AML-193 (cell line): ENCODE measurements around the gene SRGAP1.
"Not testable (repeated sequence)": the region's sequence is repeated elsewhere in the genome, so short reads cannot be mapped to it uniquely, and the experiment has no call there.

Experiments used
- DNase-seq, 2 experiments: peaks; one replicate each; lab custom pipeline; 2025; lab: John Stamatoyannopoulos, UW

Gene SRGAP1

GRCh38 chr12:64007853-64008252, 163.4 kb downstream of the SRGAP1 start:
- DNase-seq, result no peak

GRCh38 chr12:64008596-64008995, 164.1 kb downstream of the SRGAP1 start:
- DNase-seq, result no peak

GRCh38 chr12:64009321-64010068, 165.0 kb downstream of the SRGAP1 start:
- no peak for DNase-seq

- no peak for DNase-seq
Observed at GRCh38 chr12:64010069-64010686, 165.7 kb downstream of the SRGAP1 start.

- no peak for DNase-seq
Observed at GRCh38 chr12:64016521-64016920, 172.0 kb downstream of the SRGAP1 start.

GRCh38 chr12:64018116-64018515, 173.6 kb downstream of the SRGAP1 start:
- DNase-seq, result not testable (repeated sequence)

- DNase-seq, result no peak
Observed at GRCh38 chr12:64018524-64018923, 174.0 kb downstream of the SRGAP1 start.

GRCh38 chr12:64019101-64019500, 174.6 kb downstream of the SRGAP1 start:
- DNase-seq, result no peak

- DNase-seq, result no peak
Observed at GRCh38 chr12:64019654-64020053, 175.2 kb downstream of the SRGAP1 start.

- no peak for DNase-seq
Observed at GRCh38 chr12:64025174-64025958, 180.9 kb downstream of the SRGAP1 start.

- DNase-seq, result no peak
Observed at GRCh38 chr12:64027311-64027710, 182.8 kb downstream of the SRGAP1 start.

- no peak for DNase-seq
Observed at GRCh38 chr12:64028541-64028940, 184.0 kb downstream of the SRGAP1 start.

GRCh38 chr12:64029013-64029857, 184.7 kb downstream of the SRGAP1 start:
- no peak for DNase-seq

- DNase-seq, result no peak
Observed at GRCh38 chr12:64030155-64030554, 185.7 kb downstream of the SRGAP1 start.

GRCh38 chr12:64034056-64034455, 189.6 kb downstream of the SRGAP1 start:
- DNase-seq, result not testable (repeated sequence)

GRCh38 chr12:64034901-64035576, 190.5 kb downstream of the SRGAP1 start:
- no peak for DNase-seq

- no peak for DNase-seq
Observed at GRCh38 chr12:64036414-64036813, 191.9 kb downstream of the SRGAP1 start.

GRCh38 chr12:64039281-64039871, 194.9 kb downstream of the SRGAP1 start:
- no peak for DNase-seq

- DNase-seq, result no peak
Observed at GRCh38 chr12:64042911-64043310, 198.4 kb downstream of the SRGAP1 start.

- no peak for DNase-seq
Observed at GRCh38 chr12:64044191-64044590, 199.7 kb downstream of the SRGAP1 start.

- DNase-seq, result no peak
Observed at GRCh38 chr12:64051057-64051456, 206.6 kb downstream of the SRGAP1 start.
